Endothelial cell (in vitro differentiated cells): ENCODE results near the gene BHLHA9. TPM values are rescaled to one million over a fixed set of nuclear protein-coding genes. Genes with fewer than 3 reads are reported as not detected.

Experiments
- DNase-seq: peaks from one replicate; pipeline ENCODE4 v3.0.0; 2021; ENCODE audit warnings: low spot score
- H3K27ac Mint-ChIP-seq: one replicate; pipeline ENCODE4 v1.8.0; 2021; ENCODE audit warnings: mixed read lengths, inconsistent platforms; ENCODE audit not compliant: unreplicated experiment
- H3K27me3 Mint-ChIP-seq: one replicate; pipeline ENCODE4 v1.8.0; 2021; ENCODE audit warnings: mild to moderate bottlenecking, moderate library complexity, mixed read lengths, inconsistent platforms; ENCODE audit not compliant: unreplicated experiment
- H3K36me3 Mint-ChIP-seq: one replicate; pipeline ENCODE4 v1.8.0; 2021; ENCODE audit warnings: mild to moderate bottlenecking, low read depth, mixed read lengths, inconsistent platforms; ENCODE audit not compliant: unreplicated experiment
- H3K4me1 Mint-ChIP-seq: one replicate; pipeline ENCODE4 v1.8.0; 2021; ENCODE audit warnings: mild to moderate bottlenecking, mixed read lengths, inconsistent platforms; ENCODE audit not compliant: unreplicated experiment
- H3K4me3 Mint-ChIP-seq: one replicate; pipeline ENCODE4 v1.8.0; 2021; ENCODE audit warnings: mild to moderate bottlenecking, mixed read lengths, inconsistent platforms; ENCODE audit not compliant: unreplicated experiment
- H3K9me3 Mint-ChIP-seq: one replicate; pipeline ENCODE4 v1.8.0; 2021; ENCODE audit warnings: mixed read lengths, inconsistent platforms; ENCODE audit not compliant: unreplicated experiment
- total RNA-seq: library from RNA; stranded (reverse); fragmentation: NEBNext Ultra II Directional; extraction: Animal tissue kit (Norgen Biotek cat#: 25700); gene quantifications from one replicate; pipeline ENCODE4 v1.2.1, GENCODE V29; 2021; ENCODE audit not compliant: unreplicated experiment
- TF ChIP-seq, protein P1 (sequence below): fragments of 200-600 bp; sonication (generic); IDR thresholded peaks from one replicate; pipeline ENCODE4 v1.5.0; 2021; ENCODE audit warnings: antibody characterized with exemption; ENCODE audit not compliant: unreplicated experiment

BHLHA9 gene
- total RNA-seq, 1 donor from 2014 or later, result not detected

DNA sequence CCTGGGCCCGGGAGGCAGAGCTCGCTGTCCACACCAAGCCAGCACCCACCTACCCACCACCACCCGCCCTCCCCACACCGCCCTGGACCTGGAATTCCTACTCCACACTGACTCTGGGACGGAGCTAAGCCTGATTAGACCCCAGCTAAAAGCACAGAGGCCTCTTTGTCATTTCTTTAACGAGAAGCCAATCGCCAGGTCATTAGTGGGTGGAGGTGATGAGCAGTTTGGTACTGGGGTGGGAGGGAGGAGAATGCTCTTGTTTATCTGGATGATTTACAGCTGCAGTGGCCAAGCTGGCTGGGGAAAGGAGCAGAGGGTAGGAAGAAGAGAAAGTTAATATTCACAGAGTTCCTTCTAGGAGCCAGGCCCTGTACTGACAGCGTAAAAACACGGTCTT is 6.0 kb upstream of the BHLHA9 start:
- DNase-seq, result no peak

DNA sequence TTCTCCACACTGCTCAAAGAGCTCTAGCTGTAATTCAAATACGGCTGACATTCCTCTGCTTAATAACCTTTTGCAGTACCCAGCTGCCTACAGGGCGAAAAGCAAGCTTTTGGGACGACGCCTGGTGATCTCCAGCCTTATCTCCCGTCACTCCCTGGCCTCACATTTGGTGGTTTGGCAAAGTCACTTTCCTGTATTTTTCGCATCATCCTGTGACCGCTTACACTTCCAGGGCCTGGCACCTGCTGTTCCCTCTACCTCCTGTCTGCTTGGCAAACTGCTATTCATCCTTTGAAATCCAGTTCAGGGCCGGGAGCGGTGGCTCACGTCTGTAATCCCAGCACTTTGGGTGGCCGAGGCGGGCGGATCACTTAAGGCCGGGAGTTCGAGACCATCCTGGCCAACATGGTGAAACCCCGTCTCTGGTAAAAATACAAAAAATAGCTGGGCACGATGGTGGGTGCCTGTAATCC is 2.7 kb upstream of the BHLHA9 start:
- Mint-ChIP-seq H3K4me1 (no peaks in the 10 kb centered on the region), H3K4me3 (peak overlapping the region; percentile 8), H3K27me3 (peaks cover 23% of the 10 kb centered on the region), H3K27ac (peak overlapping the region; percentile 15), H3K9me3 (no peaks in the 10 kb centered on the region), H3K36me3 (no peaks in the 10 kb centered on the region)
- TF ChIP-seq, protein P1, sequence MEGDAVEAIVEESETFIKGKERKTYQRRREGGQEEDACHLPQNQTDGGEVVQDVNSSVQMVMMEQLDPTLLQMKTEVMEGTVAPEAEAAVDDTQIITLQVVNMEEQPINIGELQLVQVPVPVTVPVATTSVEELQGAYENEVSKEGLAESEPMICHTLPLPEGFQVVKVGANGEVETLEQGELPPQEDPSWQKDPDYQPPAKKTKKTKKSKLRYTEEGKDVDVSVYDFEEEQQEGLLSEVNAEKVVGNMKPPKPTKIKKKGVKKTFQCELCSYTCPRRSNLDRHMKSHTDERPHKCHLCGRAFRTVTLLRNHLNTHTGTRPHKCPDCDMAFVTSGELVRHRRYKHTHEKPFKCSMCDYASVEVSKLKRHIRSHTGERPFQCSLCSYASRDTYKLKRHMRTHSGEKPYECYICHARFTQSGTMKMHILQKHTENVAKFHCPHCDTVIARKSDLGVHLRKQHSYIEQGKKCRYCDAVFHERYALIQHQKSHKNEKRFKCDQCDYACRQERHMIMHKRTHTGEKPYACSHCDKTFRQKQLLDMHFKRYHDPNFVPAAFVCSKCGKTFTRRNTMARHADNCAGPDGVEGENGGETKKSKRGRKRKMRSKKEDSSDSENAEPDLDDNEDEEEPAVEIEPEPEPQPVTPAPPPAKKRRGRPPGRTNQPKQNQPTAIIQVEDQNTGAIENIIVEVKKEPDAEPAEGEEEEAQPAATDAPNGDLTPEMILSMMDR, result no peak
- DNase-seq, result no peak

More for the DNA sequence above, 6.0 kb upstream of the BHLHA9 start:
- TF ChIP-seq, protein P1, result no peak
- no peak overlapping the region for H3K4me3 Mint-ChIP-seq
- H3K27me3 Mint-ChIP-seq, result peaks cover 20% of the 10 kb centered on the region
- H3K36me3 Mint-ChIP-seq, result no peaks in the 10 kb centered on the region
- H3K9me3 Mint-ChIP-seq, result no peaks in the 10 kb centered on the region
- H3K27ac Mint-ChIP-seq, result no peak overlapping the region
- no peaks in the 10 kb centered on the region for H3K4me1 Mint-ChIP-seq

DNA sequence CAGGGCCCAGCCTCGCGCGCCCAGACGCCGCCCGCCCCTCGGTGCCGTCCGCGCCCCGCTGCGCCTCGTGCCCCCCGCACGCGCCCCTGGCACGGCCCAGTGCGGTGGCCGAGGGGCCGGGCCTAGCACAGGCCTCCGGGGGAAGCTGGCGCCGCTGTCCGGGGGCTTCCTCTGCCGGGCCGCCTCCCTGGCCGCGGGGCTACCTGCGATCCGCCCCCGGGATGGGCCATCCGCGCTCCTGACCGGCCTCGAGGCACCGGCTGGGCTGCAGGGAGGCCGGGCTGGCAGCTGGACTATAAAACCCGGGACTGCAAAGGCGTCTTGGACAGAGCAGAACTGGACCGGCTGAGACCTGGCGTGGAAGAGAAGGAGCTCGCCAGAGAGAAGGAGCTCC is 783 bp downstream of the BHLHA9 start:
- H3K4me3 Mint-ChIP-seq, result no peak overlapping the region
- H3K4me1 Mint-ChIP-seq, result peaks cover 4% of the 10 kb centered on the region
- TF ChIP-seq, protein P1, result no peak
- no peaks in the 10 kb centered on the region for H3K9me3 Mint-ChIP-seq
- peaks cover 29% of the 10 kb centered on the region for H3K27me3 Mint-ChIP-seq
- H3K36me3 Mint-ChIP-seq, result no peaks in the 10 kb centered on the region
- H3K27ac Mint-ChIP-seq, result no peak overlapping the region
- no peak for DNase-seq

GRCh38 chr17:1271441-1271840 is 1.2 kb downstream of the BHLHA9 start:
- TF ChIP-seq, protein P1, result no peak
- Mint-ChIP-seq H3K4me3 (no peak overlapping the region), H3K4me1 (peaks cover 4% of the 10 kb centered on the region)

GRCh38 chr17:1272701-1273100 is 2.5 kb downstream of the BHLHA9 start:
- H3K27me3 Mint-ChIP-seq, result peaks cover 21% of the 10 kb centered on the region
- DNase-seq, result no peak
- no peak overlapping the region for H3K27ac Mint-ChIP-seq
- no peaks in the 10 kb centered on the region for H3K9me3 Mint-ChIP-seq
- peaks cover 4% of the 10 kb centered on the region for H3K4me1 Mint-ChIP-seq
- no peak overlapping the region for H3K4me3 Mint-ChIP-seq
- no peaks in the 10 kb centered on the region for H3K36me3 Mint-ChIP-seq
- TF ChIP-seq, protein P1, result no peak

More at GRCh38 chr17:1271441-1271840, 1.2 kb downstream of the BHLHA9 start:
- no peak for DNase-seq
- H3K36me3 Mint-ChIP-seq, result no peaks in the 10 kb centered on the region
- H3K27ac Mint-ChIP-seq, result no peak overlapping the region
- H3K27me3 Mint-ChIP-seq, result peaks cover 29% of the 10 kb centered on the region
- no peaks in the 10 kb centered on the region for H3K9me3 Mint-ChIP-seq
